ENCODE results near the gene UBASH3B.

DNA sequence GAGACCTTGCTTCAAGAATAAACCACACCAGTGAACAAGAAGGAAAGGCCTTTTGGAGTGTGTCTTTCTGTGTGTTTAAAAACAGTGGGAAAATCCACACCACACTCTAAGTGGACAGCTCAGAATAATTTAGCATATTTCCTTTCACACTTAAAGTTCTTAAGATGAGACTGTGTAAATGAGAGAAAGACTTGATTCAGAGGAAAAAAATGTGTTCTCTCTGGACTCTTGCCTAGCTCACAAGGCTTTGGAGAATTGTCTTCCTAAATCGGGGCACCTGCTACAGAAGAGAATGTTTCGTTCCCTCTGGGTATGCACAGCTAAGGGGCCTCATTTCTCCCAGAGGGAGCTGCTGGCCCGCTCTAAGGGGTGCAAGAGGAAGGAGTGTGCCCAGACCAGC, 154.3 kb downstream of the UBASH3B start:
- TF ChIP-seq GATA2 (IDR thresholded peaks at IDR 0.05; ENCODE audit: low read depth, low read length): no peak
- TF ChIP-seq GATA3 (IDR thresholded peaks at IDR 0.05; ENCODE audit: low read depth, low read length): no peak
